Measurements from ENCODE around the gene OR2H1. TPM values are rescaled to one million over a fixed set of nuclear protein-coding genes. Genes with fewer than 3 reads are reported as not detected.

Gene OR2H1
- total RNA-seq, 2 experiments from 2014 or later, result not detected

GRCh38 chr6:29424168-29424567 is 32.8 kb upstream of the OR2H1 start:
- H3K36me3 Mint-ChIP-seq (ENCODE audit: low read depth), result no peaks in the 10 kb centered on the region
- Histone ChIP-seq H3K27ac (ENCODE audit: low read depth in 1 of 2, low read length in 2 of 2) (no peak overlapping the region), H3K9me3 (ENCODE audit: control insufficient read depth in 1 of 2, insufficient read depth in 1 of 2, low read length in 2 of 2) (peaks cover 0 to 4% of the 10 kb centered on the region in 2 experiments), H3K27me3 (ENCODE audit: control insufficient read depth in 1 of 2, insufficient read depth in 2 of 2, low read length in 2 of 2) (peaks cover 8 to 32% of the 10 kb centered on the region in 2 experiments), H3K4me1 (ENCODE audit: insufficient read depth, low read length) (no peaks in the 10 kb centered on the region), H3K36me3 (ENCODE audit: insufficient read depth, low read length) (no peaks in the 10 kb centered on the region), H3K4me3 (ENCODE audit: low read length) (no peak overlapping the region)
- ATAC-seq (ENCODE audit: poor library complexity) (no peak), DNase-seq (no peak)
- no peak overlapping the region for H3K4me3 Mint-ChIP-seq
- no peaks in the 10 kb centered on the region for H3K9me3 Mint-ChIP-seq
- no peak for TF ChIP-seq CTCF (IDR thresholded peaks at IDR 0.05)
- H3K27ac Mint-ChIP-seq, result no peak overlapping the region
- ChIA-PET CTCF (no interaction called here), POLR2A (no interaction called here)
- intact Hi-C loops (cut with DNase I, micrococcal nuclease), result no loop called here
- peaks cover 83% of the 10 kb centered on the region for H3K27me3 Mint-ChIP-seq
- no peaks in the 10 kb centered on the region for H3K4me1 Mint-ChIP-seq (ENCODE audit: low read depth)

DNA sequence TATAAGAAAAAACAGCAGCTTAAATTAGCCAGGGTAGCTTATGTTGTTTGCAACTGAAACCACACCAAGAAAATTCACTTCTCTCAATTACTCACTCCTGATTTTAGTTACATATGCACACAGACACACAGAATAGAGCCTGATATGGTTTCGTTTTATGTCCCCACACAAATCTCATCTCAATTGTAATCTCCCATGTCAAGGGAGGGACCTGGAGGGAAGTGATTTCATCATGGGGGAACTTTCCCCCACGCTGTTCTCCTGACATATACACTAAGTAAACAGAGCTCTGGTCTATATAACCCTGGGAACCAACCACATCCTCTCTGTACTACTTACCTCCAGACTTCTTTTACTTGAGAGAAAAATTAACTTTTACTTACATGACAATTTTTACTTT is 32.4 kb upstream of the OR2H1 start:
- H3K4me1 Mint-ChIP-seq (ENCODE audit: low read depth), result no peaks in the 10 kb centered on the region
- H3K4me3 Mint-ChIP-seq, result no peak overlapping the region
- peaks cover 83% of the 10 kb centered on the region for H3K27me3 Mint-ChIP-seq
- ChIA-PET POLR2A (no interaction called here), CTCF (no interaction called here)
- H3K36me3 Mint-ChIP-seq (ENCODE audit: low read depth), result no peaks in the 10 kb centered on the region
- TF ChIP-seq CTCF (IDR thresholded peaks at IDR 0.05), result no peak
- Histone ChIP-seq H3K27ac (ENCODE audit: low read depth in 1 of 2, low read length in 2 of 2) (no peak overlapping the region), H3K36me3 (ENCODE audit: insufficient read depth, low read length) (no peaks in the 10 kb centered on the region), H3K4me3 (ENCODE audit: low read length) (no peak overlapping the region), H3K9me3 (ENCODE audit: control insufficient read depth in 1 of 2, insufficient read depth in 1 of 2, low read length in 2 of 2) (peaks cover 0 to 4% of the 10 kb centered on the region in 2 experiments), H3K27me3 (ENCODE audit: control insufficient read depth in 1 of 2, insufficient read depth in 2 of 2, low read length in 2 of 2) (peaks cover 4 to 32% of the 10 kb centered on the region in 2 experiments), H3K4me1 (ENCODE audit: insufficient read depth, low read length) (no peaks in the 10 kb centered on the region)
- no peak overlapping the region for H3K27ac Mint-ChIP-seq
- ATAC-seq (ENCODE audit: poor library complexity) (no peak), DNase-seq (no peak)
- no peaks in the 10 kb centered on the region for H3K9me3 Mint-ChIP-seq
- intact Hi-C loops (cut with DNase I, micrococcal nuclease), result no loop called here

DNA sequence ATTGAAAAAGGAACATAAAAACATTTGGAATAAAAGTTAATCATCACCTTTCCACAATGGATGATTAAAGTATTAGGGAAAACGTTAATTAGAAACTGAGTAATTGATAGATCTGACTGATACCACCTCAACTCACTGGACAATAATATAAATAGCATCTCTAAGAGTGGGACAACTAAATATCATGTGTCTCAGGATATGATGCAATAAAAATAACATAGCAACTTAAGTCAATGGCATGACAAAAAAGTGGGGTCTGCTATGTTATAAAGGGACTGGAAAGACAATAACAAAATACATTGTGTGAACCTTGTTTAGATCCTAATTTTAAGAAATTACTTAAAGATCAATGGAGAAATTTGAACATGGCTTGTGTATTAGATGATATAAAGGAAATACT is 31.9 kb upstream of the OR2H1 start:
- DNase-seq (no peak), ATAC-seq (ENCODE audit: poor library complexity) (no peak)
- Histone ChIP-seq H3K27me3 (ENCODE audit: control insufficient read depth in 1 of 2, insufficient read depth in 2 of 2, low read length in 2 of 2) (peaks cover 3 to 32% of the 10 kb centered on the region in 2 experiments), H3K4me1 (ENCODE audit: insufficient read depth, low read length) (no peaks in the 10 kb centered on the region), H3K36me3 (ENCODE audit: insufficient read depth, low read length) (no peaks in the 10 kb centered on the region), H3K4me3 (ENCODE audit: low read length) (no peak overlapping the region), H3K27ac (ENCODE audit: low read depth in 1 of 2, low read length in 2 of 2) (no peak overlapping the region), H3K9me3 (ENCODE audit: control insufficient read depth in 1 of 2, insufficient read depth in 1 of 2, low read length in 2 of 2) (peaks cover 0 to 4% of the 10 kb centered on the region in 2 experiments)
- ChIA-PET POLR2A (no interaction called here), CTCF (no interaction called here)
- Mint-ChIP-seq H3K36me3 (ENCODE audit: low read depth) (no peaks in the 10 kb centered on the region), H3K9me3 (no peaks in the 10 kb centered on the region), H3K27me3 (peaks cover 80% of the 10 kb centered on the region), H3K4me1 (ENCODE audit: low read depth) (no peaks in the 10 kb centered on the region), H3K4me3 (no peak overlapping the region), H3K27ac (no peak overlapping the region)
- intact Hi-C loops (cut with DNase I, micrococcal nuclease), result no loop called here
- TF ChIP-seq CTCF (IDR thresholded peaks at IDR 0.05), result no peak

Data from CD4-positive, alpha-beta T cell (primary cell).